ENCODE data around the gene KRTAP3-3.

Gene KRTAP3-3

DNA sequence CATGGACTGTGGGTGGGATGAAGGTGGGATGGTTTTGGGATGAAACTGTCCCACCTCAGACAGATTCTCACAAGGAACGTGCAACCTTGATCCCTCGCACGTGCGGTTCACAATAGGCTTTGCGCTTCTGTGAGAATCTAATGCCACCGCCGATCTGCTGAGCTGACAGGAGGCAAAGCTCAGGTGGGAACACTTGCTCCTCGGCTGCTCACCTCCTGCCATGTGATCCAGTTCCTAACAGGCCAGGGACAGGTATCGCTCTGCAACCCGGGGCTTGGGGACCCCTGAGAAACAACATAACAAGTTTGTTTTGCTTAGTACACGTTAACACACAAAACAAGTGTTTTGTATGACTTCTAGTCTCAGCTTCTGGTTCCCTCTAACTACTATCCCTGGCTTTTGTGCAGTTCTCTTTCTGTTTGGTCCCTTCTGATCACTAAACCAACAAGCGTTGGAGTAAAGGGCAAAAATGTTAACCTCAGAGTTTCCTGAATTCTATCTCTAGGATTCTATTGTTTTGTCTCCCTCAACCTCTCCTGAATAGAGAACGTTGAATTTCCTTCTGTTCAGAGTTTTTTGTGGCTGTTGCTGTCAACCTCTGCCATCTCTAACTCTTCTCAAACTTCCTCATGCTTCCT, 22.7 kb upstream of the KRTAP3-3 start:
- H4K20me1 ChIP-seq (ENCODE audit: insufficient read depth, low read length): no peaks in the 10 kb centered on the region
- no peaks in the 10 kb centered on the region for H3K9me3 ChIP-seq (ENCODE audit: insufficient read depth, low read length, severe bottlenecking)
- no peaks in the 10 kb centered on the region for H3K36me3 ChIP-seq (ENCODE audit: insufficient read depth, low read length)
- H3K4me2 ChIP-seq (ENCODE audit: insufficient read depth, low read length): no peak overlapping the region
- DNase-seq (no peak), ATAC-seq (ENCODE audit: insufficient read depth, low read depth) (no peak)
- no peaks in the 10 kb centered on the region for H3K4me1 ChIP-seq (ENCODE audit: insufficient read depth, low read length)
- H3K27ac ChIP-seq (ENCODE audit: low read length): no peak overlapping the region
- H2AFZ ChIP-seq (ENCODE audit: low read depth, low read length): no peak overlapping the region
- no peak overlapping the region for H3K9ac ChIP-seq (ENCODE audit: low read depth, low read length)
- H3K4me3 ChIP-seq (ENCODE audit: low read depth in 1 of 2, low read length in 2 of 2): no peak overlapping the region
- peaks cover 11% of the 10 kb centered on the region for H3K27me3 ChIP-seq (ENCODE audit: insufficient read depth, low read length, poor library complexity)
- no peaks in the 10 kb centered on the region for H3K79me2 ChIP-seq (ENCODE audit: insufficient read depth, low read length)
- TF ChIP-seq EZH2 (IDR thresholded peaks at IDR 0.05; ENCODE audit: borderline replicate concordance, low read depth, low read length, severe bottlenecking): no peak
- TF ChIP-seq, protein P1, sequence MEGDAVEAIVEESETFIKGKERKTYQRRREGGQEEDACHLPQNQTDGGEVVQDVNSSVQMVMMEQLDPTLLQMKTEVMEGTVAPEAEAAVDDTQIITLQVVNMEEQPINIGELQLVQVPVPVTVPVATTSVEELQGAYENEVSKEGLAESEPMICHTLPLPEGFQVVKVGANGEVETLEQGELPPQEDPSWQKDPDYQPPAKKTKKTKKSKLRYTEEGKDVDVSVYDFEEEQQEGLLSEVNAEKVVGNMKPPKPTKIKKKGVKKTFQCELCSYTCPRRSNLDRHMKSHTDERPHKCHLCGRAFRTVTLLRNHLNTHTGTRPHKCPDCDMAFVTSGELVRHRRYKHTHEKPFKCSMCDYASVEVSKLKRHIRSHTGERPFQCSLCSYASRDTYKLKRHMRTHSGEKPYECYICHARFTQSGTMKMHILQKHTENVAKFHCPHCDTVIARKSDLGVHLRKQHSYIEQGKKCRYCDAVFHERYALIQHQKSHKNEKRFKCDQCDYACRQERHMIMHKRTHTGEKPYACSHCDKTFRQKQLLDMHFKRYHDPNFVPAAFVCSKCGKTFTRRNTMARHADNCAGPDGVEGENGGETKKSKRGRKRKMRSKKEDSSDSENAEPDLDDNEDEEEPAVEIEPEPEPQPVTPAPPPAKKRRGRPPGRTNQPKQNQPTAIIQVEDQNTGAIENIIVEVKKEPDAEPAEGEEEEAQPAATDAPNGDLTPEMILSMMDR (IDR thresholded peaks at IDR 0.05; ENCODE audit: borderline replicate concordance, extremely low read depth, low read length, poor library complexity, severe bottlenecking): no peak

DNA sequence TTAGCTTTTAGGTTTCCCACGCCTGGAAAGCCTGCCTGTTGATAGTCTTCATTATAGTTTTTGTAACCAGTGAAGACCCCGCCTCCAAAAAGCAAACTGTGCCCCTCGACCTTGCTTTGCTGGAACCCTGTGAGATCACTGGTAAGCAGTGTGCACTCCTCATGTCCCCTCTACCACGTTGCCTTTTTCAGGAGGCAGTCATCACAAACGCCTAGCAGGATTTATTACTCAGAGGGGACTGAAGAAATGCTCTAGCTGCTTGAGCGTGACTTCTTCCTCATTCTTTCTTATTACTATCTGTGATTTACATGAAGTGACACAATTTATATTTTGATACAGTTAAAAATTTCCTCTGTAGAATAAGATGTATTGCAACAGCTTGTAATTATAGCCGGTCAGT, 21.5 kb upstream of the KRTAP3-3 start:
- Histone ChIP-seq H3K4me2 (ENCODE audit: insufficient read depth, low read length) (no peak overlapping the region), H3K9ac (ENCODE audit: low read depth, low read length) (no peak overlapping the region), H2AFZ (ENCODE audit: low read depth, low read length) (no peak overlapping the region), H3K9me3 (ENCODE audit: insufficient read depth, low read length, severe bottlenecking) (no peaks in the 10 kb centered on the region), H3K79me2 (ENCODE audit: insufficient read depth, low read length) (no peaks in the 10 kb centered on the region), H3K4me1 (ENCODE audit: insufficient read depth, low read length) (no peaks in the 10 kb centered on the region), H4K20me1 (ENCODE audit: insufficient read depth, low read length) (no peaks in the 10 kb centered on the region), H3K27me3 (ENCODE audit: insufficient read depth, low read length, poor library complexity) (peaks cover 16% of the 10 kb centered on the region), H3K27ac (ENCODE audit: low read length) (no peak overlapping the region), H3K4me3 (ENCODE audit: low read depth in 1 of 2, low read length in 2 of 2) (no peak overlapping the region), H3K36me3 (ENCODE audit: insufficient read depth, low read length) (no peaks in the 10 kb centered on the region)
- TF ChIP-seq, protein P1 (IDR thresholded peaks at IDR 0.05; ENCODE audit: borderline replicate concordance, extremely low read depth, low read length, poor library complexity, severe bottlenecking): no peak
- no peak for TF ChIP-seq EZH2 (IDR thresholded peaks at IDR 0.05; ENCODE audit: borderline replicate concordance, low read depth, low read length, severe bottlenecking)
- no peak for ATAC-seq (ENCODE audit: insufficient read depth, low read depth)
- DNase-seq: no peak

DNA sequence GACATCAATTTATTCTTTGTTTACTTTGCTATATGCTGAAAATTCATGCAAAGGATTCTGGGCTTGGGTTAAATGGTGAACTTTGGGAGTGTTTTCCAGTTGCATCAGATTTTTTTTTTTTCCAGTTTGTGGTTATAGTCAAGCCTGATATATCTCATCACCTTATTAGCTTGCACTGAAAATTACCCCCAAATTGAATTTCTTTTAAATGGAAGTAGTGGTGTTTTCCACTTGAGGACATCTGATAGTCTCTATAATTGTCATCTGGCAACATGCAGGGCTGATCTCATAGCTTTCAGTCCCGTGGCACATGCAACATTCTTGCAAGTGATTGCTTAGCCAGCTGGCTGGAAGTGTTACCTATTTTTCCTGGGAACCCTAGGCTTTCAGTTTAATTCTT, 19.6 kb upstream of the KRTAP3-3 start:
- Histone ChIP-seq H3K27me3 (ENCODE audit: insufficient read depth, low read length, poor library complexity) (peaks cover 18% of the 10 kb centered on the region), H4K20me1 (ENCODE audit: insufficient read depth, low read length) (no peaks in the 10 kb centered on the region), H3K79me2 (ENCODE audit: insufficient read depth, low read length) (no peaks in the 10 kb centered on the region), H2AFZ (ENCODE audit: low read depth, low read length) (no peak overlapping the region), H3K4me3 (ENCODE audit: low read depth in 1 of 2, low read length in 2 of 2) (no peak overlapping the region), H3K9ac (ENCODE audit: low read depth, low read length) (no peak overlapping the region), H3K27ac (ENCODE audit: low read length) (no peak overlapping the region), H3K36me3 (ENCODE audit: insufficient read depth, low read length) (no peaks in the 10 kb centered on the region), H3K4me2 (ENCODE audit: insufficient read depth, low read length) (no peak overlapping the region), H3K9me3 (ENCODE audit: insufficient read depth, low read length, severe bottlenecking) (no peaks in the 10 kb centered on the region), H3K4me1 (ENCODE audit: insufficient read depth, low read length) (no peaks in the 10 kb centered on the region)
- ATAC-seq (ENCODE audit: insufficient read depth, low read depth): no peak
- no peak for TF ChIP-seq EZH2 (IDR thresholded peaks at IDR 0.05; ENCODE audit: borderline replicate concordance, low read depth, low read length, severe bottlenecking)
- TF ChIP-seq, protein P1 (IDR thresholded peaks at IDR 0.05; ENCODE audit: borderline replicate concordance, extremely low read depth, low read length, poor library complexity, severe bottlenecking): no peak
- no peak for DNase-seq
